K562 (cell line): ENCODE results near the gene HLCS. TPM values are rescaled to one million over a fixed set of nuclear protein-coding genes. Genes with fewer than 3 reads are reported as not detected.

ENCODE experiments used
- ATAC-seq: fragments of 200-7000 bp; cut with Tn5 transposase; 3 replicates; pipeline ENCODE4 v1.9.1; 2020; ENCODE audit warnings: moderate library complexity
- BruUV-seq: library from RNA; stranded (reverse); fragments of 400-500 nt; replicated peaks from 2 replicates; lab custom pipeline; 2021; lab: Mats Ljungman, UMichigan
- CTCF ChIA-PET: fragments of 300-600 bp; formaldehyde crosslinking; extraction: SDS; loops from one replicate; lab custom pipeline; 2021; ENCODE audit warnings: low intra/inter-chr PET ratio; lab: Yijun Ruan, JAX
- POLR2A ChIA-PET: fragments of 300-600, 350-650 bp; sonication (Branson Sonifier 250); formaldehyde crosslinking; extraction: SDS; loops from one replicate; lab custom pipeline; 2021; ENCODE audit warnings: antibody characterized with exemption, inconsistent platforms; lab: Yijun Ruan, JAX
- DNase-seq, 4 experiments: peaks; one replicate each; pipeline versions ENCODE4 v3.0.0 to v3.0.0-alpha.2; 2011 to 2018; ENCODE audit warnings: low spot score in 3 of 4, mixed read lengths in 3 of 4; ENCODE audit errors: extremely low read depth in 1 of 4
- FAIRE-seq: peaks from 2 replicates; lab custom pipeline; 2011; peaks lifted over from hg19 to GRCh38; lab: Jason Lieb, UNC
- H2AFZ ChIP-seq: 2 replicates; pipeline ENCODE4 v1.6.0; 2011; ENCODE audit warnings: low read depth, low read length, control low read depth, inconsistent platforms
- H3K27ac ChIP-seq: fragments of 200-600 bp; 3 replicates; pipeline ENCODE4 v1.8.0; 2011; ENCODE audit warnings: low read depth, mild to moderate bottlenecking, control low read depth, inconsistent platforms, low read length, moderate library complexity, mixed read lengths; ENCODE audit errors: extremely low read depth
- H3K27me3 ChIP-seq, 2 experiments: fragments of 300-600 bp in 1 of 2; 2 replicates in 1 of 2; 3 replicates in 1 of 2; pipeline versions ENCODE4 v1.6.0 to v1.8.0; 2011; ENCODE audit warnings: inconsistent platforms in 2 of 2, low read length in 2 of 2, mild to moderate bottlenecking in 1 of 2, mixed read lengths in 1 of 2, moderate library complexity in 1 of 2; ENCODE audit not compliant: control insufficient read depth in 2 of 2, insufficient read depth in 2 of 2
- H3K36me3 ChIP-seq: fragments of 300-600 bp; 3 replicates; pipeline ENCODE4 v1.8.0; 2011; ENCODE audit warnings: mild to moderate bottlenecking, low read length, inconsistent platforms; ENCODE audit not compliant: control insufficient read depth, insufficient read depth
- H3K4me1 ChIP-seq, 2 experiments: fragments of 200-600 bp in 1 of 2; replicated peaks in 1 of 2; 2 replicates in 1 of 2; 3 replicates in 1 of 2; pipeline versions ENCODE4 v1.5.1 to v1.8.0; 2011; ENCODE audit warnings: inconsistent platforms in 2 of 2, low read length in 2 of 2, mild to moderate bottlenecking in 1 of 2, mixed read lengths in 1 of 2, moderate library complexity in 1 of 2; ENCODE audit not compliant: control insufficient read depth in 2 of 2, insufficient read depth in 2 of 2
- H3K4me2 ChIP-seq: 2 replicates; pipeline ENCODE4 v1.6.1; 2011; ENCODE audit warnings: low read length, control low read depth, inconsistent platforms, mixed read lengths; ENCODE audit not compliant: insufficient read depth
- H3K4me3 ChIP-seq: fragments of 200-600 bp; sonication (generic), shearing (Covaris generic); 2 replicates; pipeline ENCODE4 v1.5.1; 2016; ENCODE audit warnings: control low read depth, inconsistent platforms
- H3K79me2 ChIP-seq: fragments of 200-600 bp; 3 replicates; pipeline ENCODE4 v1.8.0; 2011; ENCODE audit warnings: low read length, inconsistent platforms; ENCODE audit not compliant: control insufficient read depth, insufficient read depth
- H3K9ac ChIP-seq, 2 experiments: 2 replicates each; pipeline versions ENCODE4 v1.6.0 to v1.6.1; 2011; ENCODE audit warnings: low read depth in 2 of 2, low read length in 2 of 2, control low read depth in 1 of 2, inconsistent platforms in 1 of 2, mild to moderate bottlenecking in 1 of 2, mixed read lengths in 1 of 2; ENCODE audit not compliant: insufficient read depth in 1 of 2
- H3K9me1 ChIP-seq: one replicate; pipeline ENCODE4 v1.6.0; 2011; ENCODE audit warnings: inconsistent platforms, mild to moderate bottlenecking, low read length, moderate library complexity; ENCODE audit not compliant: control insufficient read depth, insufficient read depth
- H3K9me3 ChIP-seq: replicated peaks from 2 replicates; pipeline ENCODE4 v1.5.1; 2011; ENCODE audit warnings: low read depth, low read length, inconsistent platforms; ENCODE audit not compliant: control insufficient read depth, insufficient read depth
- H4K20me1 ChIP-seq: replicated peaks from 2 replicates; pipeline ENCODE4 v1.6.1; 2011; ENCODE audit warnings: low read length, inconsistent platforms, mixed read lengths; ENCODE audit not compliant: control insufficient read depth, insufficient read depth
- CHD2 ChIP-seq: IDR thresholded peaks from 2 replicates; pipeline ENCODE4 v1.6.1; 2011; ENCODE audit warnings: low read depth, low read length
- FOXM1 ChIP-seq, 2 experiments: fragments of 450-650 bp in 1 of 2; sonication (generic) in 1 of 2; formaldehyde crosslinking in 1 of 2; IDR thresholded peaks; 2 replicates each; pipeline versions ENCODE4 v1.6.1 to v1.9.0; 2017 to 2022; ENCODE audit warnings: low read depth in 2 of 2, mild to moderate bottlenecking in 2 of 2, missing genetic modification reagents in 1 of 2, moderate library complexity in 1 of 2
- HMG20B ChIP-seq: fragments of 250-450 bp; sonication (Bioruptor Pico); IDR thresholded peaks from 2 replicates; pipeline ENCODE4 v1.5.0; 2021; ENCODE audit warnings: mild to moderate bottlenecking
- MCM3 ChIP-seq: fragments of 450-650 bp; IDR thresholded peaks from 2 replicates; pipeline ENCODE4 v1.6.1; 2016
- MIER1 ChIP-seq: fragments of 450-650 bp; IDR thresholded peaks from 2 replicates; pipeline ENCODE4 v1.6.1; 2016; ENCODE audit warnings: antibody characterized with exemption, mild to moderate bottlenecking, low read depth
- MTF1 ChIP-seq: fragments of 250-450 bp; sonication (Bioruptor Pico); IDR thresholded peaks from 2 replicates; pipeline ENCODE4 v1.9.0; 2021; ENCODE audit warnings: moderate library complexity, mild to moderate bottlenecking, inconsistent platforms, borderline replicate concordance
- SMARCA5 ChIP-seq: fragments of 450-650 bp; IDR thresholded peaks from 2 replicates; pipeline ENCODE4 v1.6.1; 2016
- STAG1 ChIP-seq: sonication (generic); formaldehyde crosslinking; IDR thresholded peaks from 2 replicates; pipeline ENCODE4 v1.5.0; 2020; ENCODE audit warnings: missing genetic modification reagents, borderline replicate concordance
- ZNF217 ChIP-seq: sonication (generic); formaldehyde crosslinking; IDR thresholded peaks from 2 replicates; pipeline ENCODE4 v1.8.0; 2022; ENCODE audit warnings: mild to moderate bottlenecking, missing genetic modification reagents
- ZNF764 ChIP-seq: fragments of 250-450 bp; sonication (Bioruptor Pico); IDR thresholded peaks from 2 replicates; pipeline ENCODE4 v1.4.0; 2020; ENCODE audit warnings: low read depth, mild to moderate bottlenecking, moderate library complexity
- ZNF780A ChIP-seq: fragments of 250-450 bp; sonication (Bioruptor Pico); IDR thresholded peaks from 2 replicates; pipeline ENCODE4 v1.5.0; 2021; ENCODE audit warnings: mild to moderate bottlenecking
- WGBS: fragments of 100-300 bp; shearing (Covaris generic); methylation state at CpG from one replicate; pipeline ENCODE4 v1.1.6; 2016; ENCODE audit warnings: low coverage, mixed read lengths; ENCODE audit not compliant: insufficient coverage; ENCODE audit errors: missing lambda C conversion rate; 5-methylcytosine and 5-hydroxymethylcytosine counted together
- in situ Hi-C: fragments of 300-500 bp; cut with MboI; formaldehyde crosslinking; loops from 4 replicates; pipeline ENCODE4 v1.15.0; 2018; ENCODE audit warnings: inconsistent platforms, mixed read lengths
- intact Hi-C: fragments of 100-400 bp; cut with micrococcal nuclease; formaldehyde crosslinking; loops from 2 replicates; pipeline ENCODE4 v1.14.2; 2022
- polyA plus RNA-seq, 8 experiments: library from polyadenylated mRNA; depleted of rRNA in 4 of 8; stranded (reverse) in 5 of 8; unstranded in 3 of 8; fragments of >200 nt; fragmentation: Nextera tagmentation in 2 of 8; fragmentation: Illumina TruSeq in 1 of 8; extraction: Ambion mirVana in 2 of 8; extraction: Trizol in 1 of 8; gene quantifications; 2 replicates each; pipeline versions ENCODE4 v1.2.1 to v1.2.3, GENCODE V29; 2011 to 2014; ENCODE audit warnings: inconsistent platforms in 1 of 8, missing spikeins in 1 of 8
- total RNA-seq, 7 experiments: library from RNA; depleted of rRNA in 6 of 7; stranded (reverse); fragments of >200 nt in 6 of 7; fragmentation: Illumina TruSeq in 2 of 7; extraction: Trizol in 2 of 7; gene quantifications; 2 replicates each; pipeline versions ENCODE4 v1.2.1 to v1.2.3, GENCODE V29; 2011 to 2021; ENCODE audit warnings: low replicate concordance in 1 of 7
- TF ChIP-seq, protein P1 (sequence below), 2 experiments: fragments of 450-650 bp in 1 of 2; sonication (generic) in 1 of 2; formaldehyde crosslinking in 1 of 2; IDR thresholded peaks in 1 of 2; conservative IDR thresholded peaks in 1 of 2; 2 replicates each; pipeline versions ENCODE4 v1.6.1 to v1.8.1; 2016 to 2023; ENCODE audit warnings: mild to moderate bottlenecking in 2 of 2, moderate library complexity in 2 of 2, inconsistent platforms in 1 of 2, missing genetic modification reagents in 1 of 2
- TF ChIP-seq, protein P2 (sequence below): IDR thresholded peaks from 2 replicates; pipeline ENCODE4 v1.6.1; 2014; ENCODE audit warnings: antibody characterized with exemption
- TF ChIP-seq, protein P3 (sequence below): sonication (generic); formaldehyde crosslinking; IDR thresholded peaks from 2 replicates; pipeline ENCODE4 v1.8.0; 2023; ENCODE audit warnings: mild to moderate bottlenecking, missing genetic modification reagents
- TF ChIP-seq, protein P4 (sequence below): IDR thresholded peaks from 2 replicates; pipeline ENCODE4 v1.6.1; 2012; ENCODE audit warnings: low read depth, low read length, improper control_type of control experiment, borderline replicate concordance

The HLCS gene
- total and polyA plus RNA-seq, 9 of the 15 experiments (the other 6 are each of a cell fraction or from before 2014, with no cell fraction given): 3.0 to 21.5 (median 17.1) TPM

DNA sequence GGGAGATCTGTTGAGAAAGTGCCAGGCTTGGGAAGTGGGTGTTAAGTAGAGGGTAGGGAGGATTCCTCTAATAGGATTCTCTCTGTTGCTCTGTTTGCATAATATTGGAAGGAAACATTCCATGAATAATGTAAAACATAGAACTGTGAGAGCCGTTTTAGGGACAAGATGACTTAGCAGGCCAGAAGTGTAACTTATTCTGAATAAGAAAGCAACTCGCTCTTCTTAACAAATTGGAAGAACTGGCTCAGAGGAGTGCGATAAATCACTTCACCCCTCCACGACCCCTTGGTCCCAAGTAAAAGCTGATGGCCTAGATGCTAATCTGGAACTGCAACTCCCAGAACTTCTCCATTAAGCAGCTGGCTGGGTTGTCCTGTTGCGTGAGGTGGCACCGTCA, 248.5 kb downstream of the HLCS start:
- Histone ChIP-seq H3K4me1 (peaks cover 5 to 13% of the 10 kb centered on the region in 2 experiments; a peak in 4 of 5 replicates), H3K4me2 (no peak overlapping the region), H3K27ac (no peak overlapping the region), H4K20me1 (no peaks in the 10 kb centered on the region), H2AFZ (no peak overlapping the region; the same call in 1 of the 2 replicates), H3K9me3 (no peaks in the 10 kb centered on the region), H3K27me3 (peaks cover 46% of the 10 kb centered on the region in 2 experiments), H3K36me3 (no peaks in the 10 kb centered on the region), H3K79me2 (no peaks in the 10 kb centered on the region), H3K9ac (no peak overlapping the region), H3K9me1 (no peaks in the 10 kb centered on the region), H3K4me3 (no peak overlapping the region)
- DNase-seq (no peak), ATAC-seq (no peak), FAIRE-seq (no peak)
- 13% methylated on average over 6 of the region's 6 CpGs for WGBS
- intact Hi-C loops: no loop called here
- in situ Hi-C loops: no loop called here
- ChIA-PET POLR2A (no interaction called here), CTCF (no interaction called here)
- BruUV-seq: no TSS peak
- no peak for TF ChIP-seq MCM3
- TF ChIP-seq ZNF217 (CRISPR knock-in tag): no peak
- TF ChIP-seq MIER1: no peak
- TF ChIP-seq, protein P1, sequence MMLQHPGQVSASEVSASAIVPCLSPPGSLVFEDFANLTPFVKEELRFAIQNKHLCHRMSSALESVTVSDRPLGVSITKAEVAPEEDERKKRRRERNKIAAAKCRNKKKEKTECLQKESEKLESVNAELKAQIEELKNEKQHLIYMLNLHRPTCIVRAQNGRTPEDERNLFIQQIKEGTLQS (IDR thresholded peaks at IDR 0.05): no peak
- TF ChIP-seq, protein P1 (CRISPR knock-in tag; conservative IDR thresholded peaks at IDR 0.05): no peak
- no peak for TF ChIP-seq ZNF764 (CRISPR knock-in tag)
- no peak for TF ChIP-seq SMARCA5
- TF ChIP-seq, protein P2, sequence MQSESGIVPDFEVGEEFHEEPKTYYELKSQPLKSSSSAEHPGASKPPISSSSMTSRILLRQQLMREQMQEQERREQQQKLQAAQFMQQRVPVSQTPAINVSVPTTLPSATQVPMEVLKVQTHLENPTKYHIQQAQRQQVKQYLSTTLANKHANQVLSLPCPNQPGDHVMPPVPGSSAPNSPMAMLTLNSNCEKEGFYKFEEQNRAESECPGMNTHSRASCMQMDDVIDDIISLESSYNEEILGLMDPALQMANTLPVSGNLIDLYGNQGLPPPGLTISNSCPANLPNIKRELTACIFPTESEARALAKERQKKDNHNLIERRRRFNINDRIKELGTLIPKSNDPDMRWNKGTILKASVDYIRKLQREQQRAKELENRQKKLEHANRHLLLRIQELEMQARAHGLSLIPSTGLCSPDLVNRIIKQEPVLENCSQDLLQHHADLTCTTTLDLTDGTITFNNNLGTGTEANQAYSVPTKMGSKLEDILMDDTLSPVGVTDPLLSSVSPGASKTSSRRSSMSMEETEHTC: no peak
- TF ChIP-seq HMG20B (CRISPR knock-in tag): no peak
- TF ChIP-seq STAG1: no peak
- no peak for TF ChIP-seq ZNF780A (CRISPR knock-in tag)
- TF ChIP-seq, protein P3, sequence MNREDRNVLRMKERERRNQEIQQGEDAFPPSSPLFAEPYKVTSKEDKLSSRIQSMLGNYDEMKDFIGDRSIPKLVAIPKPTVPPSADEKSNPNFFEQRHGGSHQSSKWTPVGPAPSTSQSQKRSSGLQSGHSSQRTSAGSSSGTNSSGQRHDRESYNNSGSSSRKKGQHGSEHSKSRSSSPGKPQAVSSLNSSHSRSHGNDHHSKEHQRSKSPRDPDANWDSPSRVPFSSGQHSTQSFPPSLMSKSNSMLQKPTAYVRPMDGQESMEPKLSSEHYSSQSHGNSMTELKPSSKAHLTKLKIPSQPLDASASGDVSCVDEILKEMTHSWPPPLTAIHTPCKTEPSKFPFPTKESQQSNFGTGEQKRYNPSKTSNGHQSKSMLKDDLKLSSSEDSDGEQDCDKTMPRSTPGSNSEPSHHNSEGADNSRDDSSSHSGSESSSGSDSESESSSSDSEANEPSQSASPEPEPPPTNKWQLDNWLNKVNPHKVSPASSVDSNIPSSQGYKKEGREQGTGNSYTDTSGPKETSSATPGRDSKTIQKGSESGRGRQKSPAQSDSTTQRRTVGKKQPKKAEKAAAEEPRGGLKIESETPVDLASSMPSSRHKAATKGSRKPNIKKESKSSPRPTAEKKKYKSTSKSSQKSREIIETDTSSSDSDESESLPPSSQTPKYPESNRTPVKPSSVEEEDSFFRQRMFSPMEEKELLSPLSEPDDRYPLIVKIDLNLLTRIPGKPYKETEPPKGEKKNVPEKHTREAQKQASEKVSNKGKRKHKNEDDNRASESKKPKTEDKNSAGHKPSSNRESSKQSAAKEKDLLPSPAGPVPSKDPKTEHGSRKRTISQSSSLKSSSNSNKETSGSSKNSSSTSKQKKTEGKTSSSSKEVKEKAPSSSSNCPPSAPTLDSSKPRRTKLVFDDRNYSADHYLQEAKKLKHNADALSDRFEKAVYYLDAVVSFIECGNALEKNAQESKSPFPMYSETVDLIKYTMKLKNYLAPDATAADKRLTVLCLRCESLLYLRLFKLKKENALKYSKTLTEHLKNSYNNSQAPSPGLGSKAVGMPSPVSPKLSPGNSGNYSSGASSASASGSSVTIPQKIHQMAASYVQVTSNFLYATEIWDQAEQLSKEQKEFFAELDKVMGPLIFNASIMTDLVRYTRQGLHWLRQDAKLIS (CRISPR knock-in tag): no peak
- TF ChIP-seq FOXM1 (IDR thresholded peaks at IDR 0.05; ENCODE audit: low read depth): no peak
- TF ChIP-seq FOXM1 (CRISPR knock-in tag; IDR thresholded peaks at IDR 0.05; ENCODE audit: low read depth): no peak
- TF ChIP-seq, protein P4, sequence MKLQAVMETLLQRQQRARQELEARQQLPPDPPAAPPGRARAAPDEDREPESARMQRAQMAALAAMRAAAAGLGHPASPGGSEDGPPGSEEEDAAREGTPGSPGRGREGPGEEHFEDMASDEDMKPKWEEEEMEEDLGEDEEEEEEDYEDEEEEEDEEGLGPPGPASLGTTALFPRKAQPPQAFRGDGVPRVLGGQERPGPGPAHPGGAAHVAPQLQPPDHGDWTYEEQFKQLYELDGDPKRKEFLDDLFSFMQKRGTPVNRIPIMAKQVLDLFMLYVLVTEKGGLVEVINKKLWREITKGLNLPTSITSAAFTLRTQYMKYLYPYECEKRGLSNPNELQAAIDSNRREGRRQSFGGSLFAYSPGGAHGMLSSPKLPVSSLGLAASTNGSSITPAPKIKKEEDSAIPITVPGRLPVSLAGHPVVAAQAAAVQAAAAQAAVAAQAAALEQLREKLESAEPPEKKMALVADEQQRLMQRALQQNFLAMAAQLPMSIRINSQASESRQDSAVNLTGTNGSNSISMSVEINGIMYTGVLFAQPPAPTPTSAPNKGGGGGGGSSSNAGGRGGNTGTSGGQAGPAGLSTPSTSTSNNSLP: no peak
- TF ChIP-seq CHD2: no peak
- TF ChIP-seq MTF1 (CRISPR knock-in tag): no peak
